Activated T-cell treated with anti-CD3 and anti-CD28 coated beads for 4 hours (primary cell): ENCODE results near the gene CSMD2.
"Not testable (repeated sequence)": the region's sequence is repeated elsewhere in the genome, so short reads cannot be mapped to it uniquely, and the experiment has no call there.

Source experiments
- DNase-seq: peaks from one replicate; pipeline ENCODE4 v3.0.0-alpha.2; 2020

CSMD2 gene

DNA sequence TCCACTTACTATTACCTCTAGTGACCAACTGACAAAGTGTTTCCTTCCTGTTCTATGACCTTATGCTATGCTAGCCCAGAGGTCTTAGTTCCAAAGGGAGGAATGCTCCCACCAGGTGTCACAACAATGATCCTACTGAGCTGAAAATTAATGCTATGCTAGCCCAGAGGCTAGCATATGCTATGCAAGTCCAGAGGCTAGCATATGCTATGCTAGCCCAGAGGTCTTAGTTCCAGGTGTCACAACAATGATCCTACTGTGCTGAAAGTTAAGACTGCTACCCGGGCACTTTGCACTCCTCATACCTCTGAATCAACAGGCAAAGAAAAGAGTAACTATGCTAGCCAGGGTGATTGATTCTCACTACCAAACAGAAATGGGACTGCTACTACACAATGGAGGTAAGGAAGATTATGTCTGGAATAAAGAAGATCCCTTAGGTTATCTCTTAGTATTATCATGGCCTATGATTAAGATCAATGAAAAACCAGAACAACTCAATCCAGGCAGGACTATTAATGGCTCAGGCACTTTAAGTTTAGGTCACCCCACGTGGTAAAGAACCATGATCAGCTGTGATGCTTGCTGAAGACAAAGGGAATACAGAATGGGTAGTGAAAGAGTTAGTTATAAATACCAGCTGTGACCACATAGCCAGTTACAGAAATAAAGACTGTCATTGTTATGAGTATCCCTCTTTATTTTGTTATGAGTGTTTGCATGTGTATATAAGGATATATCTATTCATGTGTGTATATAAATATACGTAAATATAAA is 114.1 kb downstream of the CSMD2 start:
- no peak for DNase-seq

- no peak for DNase-seq
Observed at GRCh38 chr1:34049994-34050393, 115.0 kb downstream of the CSMD2 start.

- no peak for DNase-seq
Observed at GRCh38 chr1:34049477-34049876, 115.6 kb downstream of the CSMD2 start.

GRCh38 chr1:34037856-34038255 is 127.2 kb downstream of the CSMD2 start:
- no peak for DNase-seq

GRCh38 chr1:34037109-34037508 is 127.9 kb downstream of the CSMD2 start:
- DNase-seq, result no peak

DNA sequence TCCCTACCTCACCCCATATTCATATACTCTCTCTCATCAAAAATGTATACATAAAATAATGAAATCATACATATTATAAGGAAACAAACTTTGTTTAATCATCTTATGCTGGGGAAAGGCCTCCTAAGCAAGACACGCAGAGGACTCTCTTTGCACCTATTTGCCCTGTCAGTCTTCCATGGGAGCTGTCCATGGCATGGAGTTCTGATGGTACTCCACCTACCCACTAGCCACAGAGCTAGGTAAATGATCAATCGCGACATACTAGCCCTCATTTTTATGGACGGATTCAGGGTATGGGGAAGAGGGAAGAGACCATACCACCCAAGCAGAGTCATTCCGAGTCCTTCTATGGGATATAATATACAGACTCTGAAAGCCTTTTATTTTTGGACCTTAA is 131.0 kb downstream of the CSMD2 start:
- DNase-seq, result no peak

DNA sequence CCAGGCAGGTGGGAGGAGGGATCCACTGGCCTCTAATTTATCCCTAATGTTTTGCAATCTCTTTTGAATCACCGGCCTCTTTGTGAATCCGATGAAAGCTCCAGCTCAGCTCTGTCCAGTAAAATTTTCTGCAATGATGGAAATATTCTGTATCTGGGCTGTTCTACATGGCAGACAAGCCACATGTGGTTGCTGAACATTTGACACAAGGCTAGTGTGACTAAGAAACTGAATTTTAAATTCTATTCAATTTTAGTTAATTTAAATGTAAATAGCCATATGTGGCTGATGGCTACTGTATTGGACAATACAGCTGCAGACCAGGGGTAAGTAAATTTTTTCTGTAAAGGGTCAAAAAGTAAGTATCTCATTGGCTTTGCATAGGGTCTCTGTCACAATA is 135.1 kb downstream of the CSMD2 start:
- DNase-seq, result no peak

- no peak for DNase-seq
Observed at GRCh38 chr1:34029515-34029914, 135.5 kb downstream of the CSMD2 start.

- no peak for DNase-seq
Observed at GRCh38 chr1:34028381-34029055, 136.5 kb downstream of the CSMD2 start.

- DNase-seq, result no peak
Observed at GRCh38 chr1:34025675-34026074, 139.4 kb downstream of the CSMD2 start.

DNA sequence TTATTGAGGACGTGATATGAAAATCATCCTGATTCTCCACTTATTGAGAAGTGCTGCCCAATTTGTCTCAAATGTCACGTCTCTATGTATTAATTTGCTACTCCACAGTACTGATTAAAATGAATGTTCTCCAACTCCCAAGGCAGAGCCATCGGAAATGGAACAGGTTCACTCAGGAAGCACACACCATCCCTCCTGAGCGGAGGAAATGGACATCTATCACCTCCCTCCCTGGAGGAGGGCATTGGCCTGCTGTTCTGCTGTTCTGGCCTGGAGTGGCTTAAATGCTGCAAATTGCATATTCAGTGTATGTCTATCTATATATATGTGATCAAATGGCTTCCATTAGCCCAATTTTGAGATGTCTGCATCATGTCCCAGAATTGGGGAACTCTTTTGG is 140.5 kb downstream of the CSMD2 start:
- no peak for DNase-seq

- DNase-seq, result no peak
Observed at GRCh38 chr1:34019741-34020552, 145.1 kb downstream of the CSMD2 start.

DNA sequence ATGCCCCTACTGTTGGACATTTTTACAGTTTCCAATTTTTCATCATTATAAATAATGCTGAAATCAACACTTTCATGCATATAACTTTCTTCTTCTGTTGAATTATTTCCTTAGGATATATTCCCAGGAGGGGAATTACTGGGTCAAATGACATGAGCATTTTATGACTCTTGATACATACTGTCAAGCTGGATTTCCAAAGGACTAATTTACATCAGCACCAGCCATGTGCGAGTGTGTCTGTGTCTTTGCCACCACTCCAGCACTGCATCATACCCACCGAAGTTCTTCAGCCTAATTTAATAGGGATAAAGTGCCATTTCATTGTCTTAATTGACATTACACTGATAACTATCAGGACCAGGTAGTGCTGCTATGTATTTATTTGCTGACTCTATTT is 146.7 kb downstream of the CSMD2 start:
- no peak for DNase-seq

DNA sequence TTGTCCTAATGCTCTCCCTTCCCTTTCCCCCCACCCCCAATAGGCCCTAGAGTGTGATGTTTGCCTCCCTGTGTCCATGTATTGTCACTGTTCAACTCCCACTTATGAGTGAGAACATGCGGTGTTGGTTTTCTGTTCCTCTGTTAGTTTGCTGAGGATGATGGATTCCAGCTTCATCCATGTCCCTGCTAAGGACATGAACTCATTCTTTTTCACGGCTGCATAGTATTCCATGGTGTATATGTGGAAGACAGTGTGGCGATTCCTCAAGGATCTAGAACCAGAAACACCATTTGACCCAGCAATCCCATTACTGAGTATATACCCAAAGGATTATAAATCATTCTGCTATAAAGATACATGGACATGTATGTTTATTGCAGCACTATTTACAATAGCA is 148.7 kb downstream of the CSMD2 start:
- not testable (repeated sequence) for DNase-seq

GRCh38 chr1:34013958-34014737 is 150.9 kb downstream of the CSMD2 start:
- DNase-seq, result no peak

GRCh38 chr1:34013136-34013535 is 151.9 kb downstream of the CSMD2 start:
- DNase-seq, result no peak

DNA sequence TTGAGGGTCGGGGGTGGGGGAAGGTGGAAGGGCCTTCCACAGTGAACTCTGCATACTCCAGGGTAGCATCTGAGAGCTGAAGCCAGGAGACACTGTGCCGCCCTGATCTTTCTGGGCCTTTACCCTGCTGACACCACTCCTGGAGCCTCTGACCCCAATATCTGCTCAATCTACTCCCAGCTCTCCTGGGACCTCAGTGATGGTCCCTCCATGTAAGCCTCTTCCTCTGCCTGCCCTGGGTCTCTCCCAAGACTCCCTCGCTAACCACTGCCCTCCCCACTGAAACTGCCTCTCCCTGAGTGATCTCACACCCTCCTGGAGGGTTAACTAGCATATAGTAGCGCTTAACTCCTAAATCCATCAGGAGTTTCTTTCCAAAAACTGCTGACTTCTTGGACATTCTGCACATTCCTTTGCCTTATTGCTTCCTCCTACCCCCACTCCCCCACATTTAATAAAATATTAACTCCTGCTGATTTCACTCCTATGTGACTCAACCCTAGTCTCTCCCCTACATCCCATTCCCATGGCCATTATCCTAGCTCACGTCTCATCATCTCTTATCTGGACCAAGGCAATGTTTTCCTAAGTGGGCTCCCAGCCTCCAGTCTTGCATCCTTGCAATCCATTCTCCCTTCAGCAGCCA is 155.6 kb downstream of the CSMD2 start:
- DNase-seq, result no peak

DNA sequence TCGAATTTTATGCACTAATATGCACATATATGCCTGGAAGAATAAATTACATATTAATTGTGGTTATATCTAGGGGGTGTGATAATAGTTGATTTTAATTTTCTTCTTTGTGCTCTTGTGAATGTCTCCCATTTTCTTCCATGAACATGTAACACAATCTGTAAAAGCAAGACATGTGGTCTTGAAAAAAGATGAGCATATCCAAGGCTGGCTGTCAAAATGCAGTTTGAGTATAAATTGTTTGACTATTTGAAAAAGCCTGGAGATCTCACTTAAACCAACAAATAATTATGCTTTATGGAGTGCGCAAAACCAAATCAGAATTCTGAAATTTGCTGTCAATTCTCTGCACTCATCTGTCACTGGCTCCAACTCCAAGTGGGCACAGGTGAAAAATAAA is 157.3 kb downstream of the CSMD2 start:
- no peak for DNase-seq

DNA sequence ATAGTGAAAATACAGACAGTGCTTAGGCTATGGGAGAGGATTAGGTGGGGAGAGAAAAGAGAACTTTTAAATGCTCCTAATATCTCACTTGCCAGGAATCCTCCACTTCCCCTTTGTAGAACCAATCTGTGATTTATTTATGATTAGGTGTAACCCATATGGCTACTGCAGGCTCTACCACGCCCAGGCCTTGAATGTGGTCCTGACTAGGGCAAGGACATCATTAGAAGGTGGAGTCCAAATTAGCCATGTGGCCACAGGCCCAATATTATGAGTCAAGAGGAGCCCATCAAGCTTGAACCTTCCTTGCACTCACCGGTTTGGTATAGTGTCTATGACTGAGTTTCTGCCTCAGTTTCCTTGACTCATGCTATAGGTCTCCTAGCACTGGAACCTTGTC is 159.7 kb downstream of the CSMD2 start:
- DNase-seq, result no peak

- DNase-seq, result no peak
Observed at GRCh38 chr1:34002810-34003209, 162.2 kb downstream of the CSMD2 start.

- DNase-seq, result no peak
Observed at GRCh38 chr1:33997127-33998036, 167.6 kb downstream of the CSMD2 start.
